HEK293T (cell line): ENCODE results near the gene IFRD2.

ENCODE experiments used
- ARNT ChIP-seq: fragments of 450-650 bp; IDR thresholded peaks from 2 replicates; pipeline ENCODE4 v1.6.1; 2017; ENCODE audit warnings: mild to moderate bottlenecking
- BHLHE40 ChIP-seq: fragments of 450-650 bp; IDR thresholded peaks from 2 replicates; pipeline ENCODE4 v1.6.1; 2016; ENCODE audit warnings: mild to moderate bottlenecking, moderate library complexity, borderline replicate concordance
- CTBP1 ChIP-seq: fragments of 450-650 bp; IDR thresholded peaks from 2 replicates; pipeline ENCODE4 v1.6.1; 2016; ENCODE audit warnings: borderline replicate concordance
- ELF4 ChIP-seq: fragments of 450-650 bp; IDR thresholded peaks from 2 replicates; pipeline ENCODE4 v1.6.1; 2017; ENCODE audit warnings: antibody characterized with exemption
- FOXA1 ChIP-seq: fragments of 450-650 bp; IDR thresholded peaks from 2 replicates; pipeline ENCODE4 v1.6.1; 2016; ENCODE audit warnings: mild to moderate bottlenecking
- FOXK2 ChIP-seq: fragments of 450-650 bp; IDR thresholded peaks from 2 replicates; pipeline ENCODE4 v1.6.1; 2016; ENCODE audit warnings: mild to moderate bottlenecking
- FOXM1 ChIP-seq: fragments of 450-650 bp; IDR thresholded peaks from 2 replicates; pipeline ENCODE4 v1.6.1; 2017; ENCODE audit warnings: mild to moderate bottlenecking, borderline replicate concordance
- HDGF ChIP-seq: fragments of 450-650 bp; IDR thresholded peaks from 2 replicates; pipeline ENCODE4 v1.6.1; 2017; ENCODE audit warnings: antibody characterized with exemption, borderline replicate concordance
- L3MBTL2 ChIP-seq: fragments of 450-650 bp; conservative IDR thresholded peaks from 2 replicates; pipeline ENCODE4 v1.6.1; 2016; ENCODE audit warnings: mild to moderate bottlenecking
- SP1 ChIP-seq: fragments of 450-650 bp; IDR thresholded peaks from 2 replicates; pipeline ENCODE4 v1.6.1; 2017
- SUZ12 ChIP-seq: fragments of 450-650 bp; IDR thresholded peaks from 2 replicates; pipeline ENCODE4 v1.6.1; 2016; ENCODE audit warnings: mild to moderate bottlenecking
- TARDBP ChIP-seq: fragments of 450-650 bp; IDR thresholded peaks from 2 replicates; pipeline ENCODE4 v1.6.1; 2016
- ZNF384 ChIP-seq: fragments of 450-650 bp; IDR thresholded peaks from 2 replicates; pipeline ENCODE4 v1.6.1; 2016
- TF ChIP-seq, protein P1 (sequence below): fragments of 450-650 bp; IDR thresholded peaks from 2 replicates; pipeline ENCODE4 v1.6.1; 2016

DNA sequence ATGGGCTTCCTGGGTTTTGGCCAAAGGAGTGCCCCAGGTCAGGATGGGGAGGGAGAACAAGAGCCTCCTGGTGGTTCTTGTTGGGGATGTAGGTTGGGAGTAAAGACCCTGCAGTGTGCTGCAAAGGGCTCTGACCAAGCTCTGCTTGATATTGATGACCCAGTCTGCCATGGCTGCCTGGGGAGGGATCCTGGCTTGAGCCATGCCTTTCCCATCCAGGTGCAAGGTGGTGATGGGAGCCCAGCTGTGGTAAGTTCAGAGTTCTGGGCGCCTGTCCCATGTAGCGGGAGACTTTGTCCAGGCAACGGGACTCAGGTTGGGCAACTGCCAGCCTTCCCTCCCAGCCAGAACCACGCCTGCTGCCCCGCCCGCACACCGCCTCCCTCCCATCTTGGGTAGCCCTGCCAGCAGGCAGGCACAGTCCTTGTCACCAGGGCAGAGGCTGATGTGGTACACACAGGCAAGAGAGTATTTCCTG lies 53.6 kb downstream of the IFRD2 start:
- no peak for TF ChIP-seq ZNF384
- no peak for TF ChIP-seq L3MBTL2
- no peak for TF ChIP-seq SUZ12
- TF ChIP-seq FOXA1, result no peak
- no peak for TF ChIP-seq HDGF
- no peak for TF ChIP-seq FOXM1
- no peak for TF ChIP-seq ELF4
- no peak for TF ChIP-seq SP1
- no peak for TF ChIP-seq ARNT
- TF ChIP-seq BHLHE40, result no peak
- no peak for TF ChIP-seq FOXK2
- TF ChIP-seq CTBP1, result no peak
- TF ChIP-seq, protein P1, sequence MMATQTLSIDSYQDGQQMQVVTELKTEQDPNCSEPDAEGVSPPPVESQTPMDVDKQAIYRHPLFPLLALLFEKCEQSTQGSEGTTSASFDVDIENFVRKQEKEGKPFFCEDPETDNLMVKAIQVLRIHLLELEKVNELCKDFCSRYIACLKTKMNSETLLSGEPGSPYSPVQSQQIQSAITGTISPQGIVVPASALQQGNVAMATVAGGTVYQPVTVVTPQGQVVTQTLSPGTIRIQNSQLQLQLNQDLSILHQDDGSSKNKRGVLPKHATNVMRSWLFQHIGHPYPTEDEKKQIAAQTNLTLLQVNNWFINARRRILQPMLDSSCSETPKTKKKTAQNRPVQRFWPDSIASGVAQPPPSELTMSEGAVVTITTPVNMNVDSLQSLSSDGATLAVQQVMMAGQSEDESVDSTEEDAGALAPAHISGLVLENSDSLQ, result no peak
- TF ChIP-seq TARDBP, result no peak
